ENCODE results near the gene MCL1.

MCL1 gene

DNA sequence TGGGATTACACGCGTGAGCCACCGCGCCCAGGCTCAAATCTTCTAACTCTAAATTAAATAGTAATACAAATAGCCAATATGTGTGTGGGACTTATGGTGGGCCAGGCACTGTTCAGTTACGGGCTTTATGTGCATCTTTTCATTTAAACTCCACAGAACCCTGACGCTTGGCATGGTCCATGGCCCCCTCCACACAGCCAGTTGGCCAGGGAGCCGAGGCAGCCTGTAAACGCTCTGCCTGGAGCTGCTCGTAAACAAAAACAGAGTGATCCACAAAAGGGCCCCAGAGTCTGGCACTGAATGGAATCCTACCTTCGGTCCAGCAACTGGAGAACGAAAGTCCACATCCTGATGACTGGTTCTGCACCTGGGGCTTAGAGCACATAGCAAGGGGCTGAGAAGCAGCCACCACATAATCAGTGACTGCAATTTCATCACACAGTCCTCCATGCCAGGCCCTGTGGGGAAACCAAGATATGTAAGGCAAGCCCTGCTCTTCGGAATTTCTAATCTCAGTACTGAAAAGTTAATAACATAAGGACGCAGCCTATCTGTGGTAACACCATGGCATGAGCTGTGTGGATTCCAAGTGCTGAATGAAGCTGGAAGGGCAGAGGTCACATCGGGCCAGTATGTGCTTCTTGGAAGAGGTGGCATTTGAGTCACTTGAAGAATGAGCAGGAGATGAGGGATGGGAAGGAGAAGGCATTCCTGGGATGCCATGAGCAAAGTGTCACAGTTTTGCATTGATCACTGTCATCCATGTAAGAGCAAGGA lies 43.7 kb downstream of the MCL1 start:
- no peak for DNase-seq

DNA sequence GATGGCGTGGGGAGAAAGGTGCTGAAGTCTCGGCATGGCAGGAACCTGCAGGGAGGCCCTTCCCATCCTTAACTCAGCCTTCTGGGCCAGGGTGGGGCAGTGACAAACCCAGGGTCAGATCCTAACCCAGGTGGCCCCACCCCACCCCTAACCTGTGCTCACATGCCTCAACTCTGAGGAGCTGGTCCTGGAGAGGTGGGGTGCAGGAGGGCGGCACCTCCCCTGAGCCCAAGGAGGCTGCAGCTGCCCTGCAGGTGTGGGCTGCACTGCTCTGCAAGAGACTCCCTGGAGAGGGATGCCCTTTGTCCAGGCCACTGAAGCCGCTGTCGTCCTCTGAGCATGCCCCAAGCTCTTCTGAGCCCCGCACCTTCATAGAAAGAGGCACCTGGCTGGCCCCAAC lies 45.4 kb downstream of the MCL1 start:
- no peak for DNase-seq

DNA sequence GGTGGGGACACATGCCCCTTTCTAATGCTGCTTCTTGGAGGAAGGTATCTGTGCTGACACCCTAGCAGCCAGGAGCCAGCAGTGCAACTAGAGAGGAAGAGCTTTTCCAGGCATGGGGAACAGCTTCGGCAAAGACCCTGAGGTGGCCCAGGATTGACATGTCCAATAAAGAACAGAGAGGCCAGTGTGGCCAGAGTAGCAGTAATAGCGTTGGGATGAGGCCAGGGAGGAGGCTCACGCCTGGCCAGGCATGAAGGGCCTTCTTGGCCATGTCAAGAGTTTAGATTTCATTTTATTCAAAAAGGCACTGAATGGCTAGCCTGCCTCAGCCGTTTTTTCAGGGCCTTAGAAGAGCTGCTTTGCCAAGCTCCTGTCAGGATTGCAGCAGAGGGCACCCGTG lies 46.5 kb downstream of the MCL1 start:
- DNase-seq = no peak

- no peak for DNase-seq
Observed at GRCh38 chr1:150530491-150531159, 48.8 kb downstream of the MCL1 start.

GRCh38 chr1:150529017-150529416 lies 50.4 kb downstream of the MCL1 start:
- DNase-seq = no peak

DNA sequence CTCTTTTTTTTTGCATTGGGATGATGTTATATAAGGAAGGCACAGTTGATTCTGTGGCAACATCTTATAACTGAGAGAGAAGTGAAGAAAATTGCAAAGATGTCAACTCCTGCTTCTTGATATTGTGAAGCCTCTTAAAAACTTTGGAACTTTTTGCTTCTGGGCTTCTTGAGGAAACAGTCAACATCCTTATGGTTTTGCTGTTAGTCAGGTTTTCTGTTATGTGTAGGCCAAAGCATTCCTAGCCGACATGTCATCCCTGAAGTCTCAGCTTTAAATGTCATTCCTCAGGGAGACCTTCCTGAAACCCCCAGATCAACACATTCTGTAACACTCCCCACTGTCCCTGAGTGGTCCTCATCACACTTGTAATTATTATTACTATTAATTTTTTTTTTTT lies 51.2 kb downstream of the MCL1 start:
- DNase-seq = no peak

DNA sequence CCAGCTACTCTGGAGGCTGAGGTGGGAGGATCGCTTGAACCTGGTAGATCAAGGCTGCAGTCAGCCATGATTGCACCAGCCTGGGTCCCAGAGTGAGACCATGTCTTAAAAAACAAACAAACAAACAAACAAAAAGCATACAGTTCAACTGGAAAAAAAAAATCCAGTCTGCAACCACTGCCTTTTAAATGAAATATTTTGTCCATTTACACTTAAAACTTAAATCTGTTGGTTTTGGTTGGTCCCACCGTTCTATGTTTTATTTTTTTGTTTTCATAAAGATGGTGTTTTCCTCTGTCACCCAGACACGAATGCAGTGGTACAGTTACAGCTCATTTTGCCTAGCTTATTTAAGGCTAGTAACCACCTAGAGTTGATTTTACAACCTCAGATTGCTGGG lies 54.1 kb downstream of the MCL1 start:
- no peak for DNase-seq
